Breast epithelium (tissue), 3 donors: ENCODE data around the gene GMIP.

Source experiments
- CTCF ChIP-seq, 3 donors: fragments of 450-650 bp; IDR thresholded peaks; one replicate each; pipeline ENCODE4 v1.5.1; 2016 to 2017; ENCODE audit warnings: antibody characterized with exemption in 3 of 3, mild to moderate bottlenecking in 3 of 3, moderate library complexity in 3 of 3
- POLR2A ChIP-seq: fragments of 450-650 bp; IDR thresholded peaks from one replicate; pipeline ENCODE4 v1.6.1; 2016; ENCODE audit warnings: antibody characterized with exemption, mild to moderate bottlenecking, moderate library complexity
- POLR2AphosphoS5 ChIP-seq, 3 donors: sonication (generic); formaldehyde crosslinking; IDR thresholded peaks; one replicate each; pipeline ENCODE4 v1.6.1; 2017; ENCODE audit warnings: antibody characterized with exemption in 3 of 3

DNA sequence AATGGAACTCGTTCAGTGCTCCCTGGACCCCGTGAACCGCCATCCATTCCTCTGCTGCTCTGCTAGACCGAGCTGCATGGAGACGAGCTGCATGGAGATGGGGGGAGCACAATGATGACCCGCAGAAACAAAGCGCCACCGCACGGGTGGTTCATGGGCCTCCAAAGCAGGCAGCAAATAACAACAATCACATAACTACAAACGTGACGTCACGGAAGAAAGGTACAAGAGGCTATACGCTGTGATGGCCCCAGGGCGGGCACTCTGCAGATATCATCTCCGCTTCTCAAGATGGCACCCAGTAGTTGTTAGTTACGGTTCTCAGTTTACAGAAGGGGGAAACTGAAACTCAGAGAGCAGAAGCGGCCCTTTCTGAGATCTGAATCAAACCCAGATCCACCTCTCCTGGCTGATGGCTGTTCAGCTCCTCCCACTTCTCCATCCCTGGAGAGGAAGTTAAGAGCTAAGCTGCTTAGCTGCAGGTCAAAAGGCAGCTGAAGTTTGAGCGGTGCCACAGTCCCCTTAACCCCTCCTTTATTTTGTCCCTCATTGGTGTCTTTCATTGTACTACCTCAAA is 18.3 kb upstream of the GMIP start:
- TF ChIP-seq CTCF (IDR thresholded peaks at IDR 0.05): no peak
- no peak for TF ChIP-seq POLR2AphosphoS5 (IDR thresholded peaks at IDR 0.05)
- TF ChIP-seq POLR2A: no peak
